Neural crest cell (in vitro differentiated cells): ENCODE data around the gene LDB2. TPM values are rescaled to one million over a fixed set of nuclear protein-coding genes. Genes with fewer than 3 reads are reported as not detected.

ENCODE experiments used
- DNase-seq: peaks from one replicate; pipeline ENCODE4 v3.0.0; 2021; ENCODE audit warnings: low read depth, mixed read lengths, low spot score
- H3K27ac Mint-ChIP-seq: one replicate; pipeline ENCODE4 v1.8.0; 2021; ENCODE audit warnings: mild to moderate bottlenecking, mixed read lengths; ENCODE audit not compliant: unreplicated experiment
- H3K27me3 Mint-ChIP-seq: 2 replicates; pipeline ENCODE4 v1.8.0; 2021; ENCODE audit warnings: low read depth, mild to moderate bottlenecking, mixed read lengths
- H3K36me3 Mint-ChIP-seq: 2 replicates; pipeline ENCODE4 v1.8.0; 2021; ENCODE audit warnings: low read depth, mild to moderate bottlenecking, mixed read lengths
- H3K4me1 Mint-ChIP-seq: 2 replicates; pipeline ENCODE4 v1.8.0; 2021; ENCODE audit warnings: mixed read lengths
- H3K4me3 Mint-ChIP-seq: one replicate; pipeline ENCODE4 v1.8.0; 2021; ENCODE audit warnings: mild to moderate bottlenecking, mixed read lengths
- H3K9me3 Mint-ChIP-seq: 2 replicates; pipeline ENCODE4 v1.8.0; 2021; ENCODE audit warnings: mixed read lengths
- CTCF ChIP-seq: fragments of 200-600 bp; sonication (generic); conservative IDR thresholded peaks from 2 replicates; pipeline ENCODE4 v1.5.0; 2021; ENCODE audit warnings: antibody characterized with exemption, mild to moderate bottlenecking
- total RNA-seq: library from RNA; stranded (reverse); gene quantifications from 2 replicates; pipeline ENCODE4 v1.2.1, GENCODE V29; 2021

The LDB2 gene
- total RNA-seq, 1 donor from 2014 or later, result 12.7 TPM

GRCh38 chr4:16772366-16772850 lies 126.0 kb downstream of the LDB2 start:
- Mint-ChIP-seq H3K27ac (no peak overlapping the region), H3K36me3 (no peaks in the 10 kb centered on the region), H3K4me3 (no peak overlapping the region), H3K4me1 (peaks cover 8% of the 10 kb centered on the region), H3K27me3 (no peaks in the 10 kb centered on the region), H3K9me3 (no peaks in the 10 kb centered on the region)
- TF ChIP-seq CTCF, result no peak
- no peak for DNase-seq

GRCh38 chr4:16770710-16771285 lies 127.6 kb downstream of the LDB2 start:
- no peak for TF ChIP-seq CTCF
- Mint-ChIP-seq H3K4me1 (peaks cover 4% of the 10 kb centered on the region), H3K27me3 (no peaks in the 10 kb centered on the region), H3K9me3 (no peaks in the 10 kb centered on the region), H3K4me3 (no peak overlapping the region), H3K27ac (no peak overlapping the region), H3K36me3 (no peaks in the 10 kb centered on the region)
- no peak for DNase-seq

- H3K27ac Mint-ChIP-seq, result no peak overlapping the region
- no peaks in the 10 kb centered on the region for H3K9me3 Mint-ChIP-seq
- no peaks in the 10 kb centered on the region for H3K4me1 Mint-ChIP-seq
- DNase-seq, result no peak
- TF ChIP-seq CTCF, result no peak
- no peak overlapping the region for H3K4me3 Mint-ChIP-seq
- H3K36me3 Mint-ChIP-seq, result no peaks in the 10 kb centered on the region
- H3K27me3 Mint-ChIP-seq, result no peaks in the 10 kb centered on the region
Measured at GRCh38 chr4:16767861-16768260, 130.6 kb downstream of the LDB2 start.

- no peaks in the 10 kb centered on the region for H3K4me1 Mint-ChIP-seq
Measured at GRCh38 chr4:16767251-16767650, 131.2 kb downstream of the LDB2 start.

GRCh38 chr4:16765546-16765945 lies 132.9 kb downstream of the LDB2 start:
- no peaks in the 10 kb centered on the region for H3K4me1 Mint-ChIP-seq
- H3K4me3 Mint-ChIP-seq, result no peak overlapping the region
- TF ChIP-seq CTCF, result no peak
- H3K9me3 Mint-ChIP-seq, result no peaks in the 10 kb centered on the region
- H3K27ac Mint-ChIP-seq, result no peak overlapping the region
- no peaks in the 10 kb centered on the region for H3K27me3 Mint-ChIP-seq
- H3K36me3 Mint-ChIP-seq, result no peaks in the 10 kb centered on the region
- DNase-seq, result no peak

More at GRCh38 chr4:16767251-16767650, 131.2 kb downstream of the LDB2 start:
- Mint-ChIP-seq H3K4me3 (no peak overlapping the region), H3K27ac (no peak overlapping the region), H3K36me3 (no peaks in the 10 kb centered on the region), H3K27me3 (no peaks in the 10 kb centered on the region), H3K9me3 (no peaks in the 10 kb centered on the region)
- no peak for DNase-seq
- no peak for TF ChIP-seq CTCF
